GM23338 (cell line): ENCODE results near the gene ARCN1.

Source experiments
- EZH2 ChIP-seq: fragments of 200-600 bp; sonication (generic); IDR thresholded peaks from one replicate; pipeline ENCODE4 v1.8.0; 2017; ENCODE audit warnings: antibody characterized with exemption, mild to moderate bottlenecking, low read depth; ENCODE audit not compliant: unreplicated experiment
- POLR2AphosphoS5 ChIP-seq: IDR thresholded peaks from 2 replicates; pipeline ENCODE4 v1.6.1; 2016; ENCODE audit warnings: antibody characterized with exemption, low read depth
- TF ChIP-seq, protein P1 (sequence below): IDR thresholded peaks from one replicate; pipeline ENCODE4 v1.6.1; 2018; ENCODE audit warnings: antibody characterized with exemption; ENCODE audit not compliant: unreplicated experiment

DNA sequence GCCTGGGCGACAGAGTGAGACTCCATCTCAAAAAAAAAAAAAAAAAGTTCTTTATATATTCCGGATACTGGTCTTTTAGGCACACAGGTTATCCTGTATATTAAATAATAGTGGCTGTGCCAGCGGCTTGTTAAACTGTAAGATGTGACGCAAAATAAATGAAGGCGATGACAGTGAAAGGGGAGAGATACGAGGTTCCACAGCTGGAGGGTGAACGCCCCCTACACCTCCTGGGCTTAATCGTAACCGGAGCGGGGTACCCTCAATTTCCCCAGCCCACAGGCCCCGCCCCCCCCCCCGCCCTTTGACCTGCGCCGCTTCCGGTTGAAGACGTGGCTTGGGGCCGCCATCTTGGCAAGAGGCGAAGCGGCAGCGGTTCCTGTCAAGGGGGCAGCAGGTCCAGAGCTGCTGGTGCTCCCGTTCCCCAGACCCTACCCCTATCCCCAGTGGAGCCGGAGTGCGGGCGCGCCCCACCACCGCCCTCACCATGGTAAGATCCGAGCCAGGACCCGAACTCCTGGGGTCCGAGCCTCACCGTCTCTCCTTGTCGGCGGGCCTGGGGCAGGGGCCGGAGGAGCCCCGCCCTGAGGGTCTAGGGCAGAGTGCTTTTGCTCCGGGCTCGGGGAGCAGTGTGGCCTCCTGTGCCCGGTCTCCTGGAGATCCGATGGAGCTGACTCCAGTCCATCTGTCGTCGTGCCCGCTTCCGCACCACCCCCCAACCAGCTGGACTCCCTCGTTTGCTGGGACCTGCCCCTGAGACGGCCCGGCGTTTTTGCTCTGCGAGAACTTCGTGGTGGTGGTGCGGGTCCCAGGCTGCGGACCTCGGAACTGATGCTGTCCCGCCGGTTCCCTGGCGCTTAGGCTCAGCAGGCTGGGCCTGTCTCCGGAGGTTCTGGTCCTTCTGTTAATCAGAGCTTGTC is at the start of gene ARCN1:
- TF ChIP-seq POLR2AphosphoS5: peak; percentile 91
- TF ChIP-seq, protein P1, sequence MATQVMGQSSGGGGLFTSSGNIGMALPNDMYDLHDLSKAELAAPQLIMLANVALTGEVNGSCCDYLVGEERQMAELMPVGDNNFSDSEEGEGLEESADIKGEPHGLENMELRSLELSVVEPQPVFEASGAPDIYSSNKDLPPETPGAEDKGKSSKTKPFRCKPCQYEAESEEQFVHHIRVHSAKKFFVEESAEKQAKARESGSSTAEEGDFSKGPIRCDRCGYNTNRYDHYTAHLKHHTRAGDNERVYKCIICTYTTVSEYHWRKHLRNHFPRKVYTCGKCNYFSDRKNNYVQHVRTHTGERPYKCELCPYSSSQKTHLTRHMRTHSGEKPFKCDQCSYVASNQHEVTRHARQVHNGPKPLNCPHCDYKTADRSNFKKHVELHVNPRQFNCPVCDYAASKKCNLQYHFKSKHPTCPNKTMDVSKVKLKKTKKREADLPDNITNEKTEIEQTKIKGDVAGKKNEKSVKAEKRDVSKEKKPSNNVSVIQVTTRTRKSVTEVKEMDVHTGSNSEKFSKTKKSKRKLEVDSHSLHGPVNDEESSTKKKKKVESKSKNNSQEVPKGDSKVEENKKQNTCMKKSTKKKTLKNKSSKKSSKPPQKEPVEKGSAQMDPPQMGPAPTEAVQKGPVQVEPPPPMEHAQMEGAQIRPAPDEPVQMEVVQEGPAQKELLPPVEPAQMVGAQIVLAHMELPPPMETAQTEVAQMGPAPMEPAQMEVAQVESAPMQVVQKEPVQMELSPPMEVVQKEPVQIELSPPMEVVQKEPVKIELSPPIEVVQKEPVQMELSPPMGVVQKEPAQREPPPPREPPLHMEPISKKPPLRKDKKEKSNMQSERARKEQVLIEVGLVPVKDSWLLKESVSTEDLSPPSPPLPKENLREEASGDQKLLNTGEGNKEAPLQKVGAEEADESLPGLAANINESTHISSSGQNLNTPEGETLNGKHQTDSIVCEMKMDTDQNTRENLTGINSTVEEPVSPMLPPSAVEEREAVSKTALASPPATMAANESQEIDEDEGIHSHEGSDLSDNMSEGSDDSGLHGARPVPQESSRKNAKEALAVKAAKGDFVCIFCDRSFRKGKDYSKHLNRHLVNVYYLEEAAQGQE: no peak
- no peak for TF ChIP-seq EZH2
